Keratinocyte (primary cell): ENCODE results near the gene SCAPER. TPM values are rescaled to one million over a fixed set of nuclear protein-coding genes. Genes with fewer than 3 reads are reported as not detected.

Source experiments
- DNase-seq: peaks from one replicate; pipeline ENCODE4 v3.0.0-alpha.2; 2011; ENCODE audit warnings: low read depth, missing footprints, low spot score
- FAIRE-seq: peaks from 2 replicates; lab custom pipeline; 2011; peaks lifted over from hg19 to GRCh38; lab: Jason Lieb, UNC
- H2AFZ ChIP-seq: 2 replicates; pipeline ENCODE4 v1.6.0; 2012; ENCODE audit warnings: low read length, control low read depth, inconsistent platforms; ENCODE audit not compliant: control insufficient read depth
- H3K27ac ChIP-seq: 2 replicates; pipeline ENCODE4 v1.5.1; 2011; ENCODE audit warnings: low read length; ENCODE audit not compliant: control insufficient read depth, insufficient read depth
- H3K27me3 ChIP-seq: 3 replicates; pipeline ENCODE4 v1.6.0; 2011; ENCODE audit warnings: low read length; ENCODE audit not compliant: control insufficient read depth, insufficient read depth; ENCODE audit errors: extremely low read depth
- H3K36me3 ChIP-seq, 2 experiments: 2 replicates in 1 of 2; 3 replicates in 1 of 2; pipeline ENCODE4 v1.5.1; 2011; ENCODE audit warnings: low read length in 2 of 2, mild to moderate bottlenecking in 1 of 2; ENCODE audit not compliant: control insufficient read depth in 2 of 2, insufficient read depth in 2 of 2; ENCODE audit errors: extremely low read depth in 1 of 2
- H3K4me1 ChIP-seq: 3 replicates; pipeline ENCODE4 v1.5.1; 2011; ENCODE audit warnings: low read length; ENCODE audit not compliant: control insufficient read depth, insufficient read depth; ENCODE audit errors: extremely low read depth
- H3K4me2 ChIP-seq: 3 replicates; pipeline ENCODE4 v1.6.0; 2011; ENCODE audit warnings: low read depth, low read length; ENCODE audit not compliant: control insufficient read depth, insufficient read depth; ENCODE audit errors: extremely low read depth
- H3K4me3 ChIP-seq, 3 experiments: fragments of 200-600 bp in 1 of 3; sonication (generic) in 1 of 3; 2 replicates in 2 of 3; 3 replicates in 1 of 3; pipeline ENCODE4 v1.5.1; 2011 to 2016; ENCODE audit warnings: low read length in 3 of 3, mild to moderate bottlenecking in 3 of 3, control low read depth in 2 of 3, inconsistent platforms in 1 of 3, low read depth in 1 of 3, mixed read lengths in 1 of 3, mixed run types in 1 of 3, moderate library complexity in 1 of 3; ENCODE audit not compliant: control insufficient read depth in 2 of 3, insufficient read depth in 2 of 3; ENCODE audit errors: extremely low read depth in 1 of 3
- H3K79me2 ChIP-seq: 2 replicates; pipeline ENCODE4 v1.6.0; 2012; ENCODE audit warnings: low read length; ENCODE audit not compliant: control insufficient read depth, insufficient read depth
- H3K9ac ChIP-seq: 3 replicates; pipeline ENCODE4 v1.6.0; 2011; ENCODE audit warnings: low read length; ENCODE audit not compliant: control insufficient read depth, insufficient read depth; ENCODE audit errors: extremely low read depth
- H3K9me1 ChIP-seq: 3 replicates; pipeline ENCODE4 v1.6.0; 2011; ENCODE audit warnings: low read length; ENCODE audit not compliant: control insufficient read depth, insufficient read depth; ENCODE audit errors: extremely low read depth
- H3K9me3 ChIP-seq: 2 replicates; pipeline ENCODE4 v1.5.1; 2012; ENCODE audit warnings: low read depth, low read length; ENCODE audit not compliant: control insufficient read depth
- H4K20me1 ChIP-seq: 3 replicates; pipeline ENCODE4 v1.6.0; 2011; ENCODE audit warnings: low read length; ENCODE audit not compliant: control insufficient read depth, insufficient read depth; ENCODE audit errors: extremely low read depth
- EZH2 ChIP-seq: IDR thresholded peaks from one replicate; pipeline ENCODE4 v1.6.1; 2012; ENCODE audit warnings: inconsistent platforms, mild to moderate bottlenecking, low read length, moderate library complexity
- dilution Hi-C: fragments of 300-500 bp; cut with MboI; formaldehyde crosslinking; loops from one replicate; pipeline ENCODE4 v1.7.0; 2020; ENCODE audit warnings: low sequenced_read_pairs; ENCODE audit not compliant: extremely low pct_ligation_motif_present
- polyA plus RNA-seq, 5 experiments: library from polyadenylated mRNA; depleted of rRNA in 3 of 5; stranded (reverse) in 3 of 5; stranded (forward) in 1 of 5; unstranded in 1 of 5; fragments of >200 nt; gene quantifications; 1 replicate in 1 of 5; 2 replicates in 3 of 5; 3 replicates in 1 of 5; pipeline versions ENCODE4 v1.2.1 to v1.2.3, GENCODE V29; 2011 to 2012; ENCODE audit warnings: missing spikeins in 2 of 5, low read depth in 1 of 5, low replicate concordance in 1 of 5
- TF ChIP-seq, protein P1 (sequence below), 3 experiments: IDR thresholded peaks in 1 of 3; conservative IDR thresholded peaks in 1 of 3; optimal IDR thresholded peaks in 1 of 3; 2 replicates in 2 of 3; 3 replicates in 1 of 3; pipeline versions ENCODE3 to v1.5.1; 2011; ENCODE audit warnings: low read length in 3 of 3, mild to moderate bottlenecking in 3 of 3, moderate library complexity in 2 of 3, control low read depth in 1 of 3, inconsistent platforms in 1 of 3; ENCODE audit not compliant: insufficient read depth in 2 of 3; ENCODE audit errors: extremely low read depth in 1 of 3

SCAPER gene
- polyA plus RNA-seq, 1 donor (not counting 4 experiments of a cell fraction or from before 2014, with no cell fraction given), result 5.2 TPM

DNA sequence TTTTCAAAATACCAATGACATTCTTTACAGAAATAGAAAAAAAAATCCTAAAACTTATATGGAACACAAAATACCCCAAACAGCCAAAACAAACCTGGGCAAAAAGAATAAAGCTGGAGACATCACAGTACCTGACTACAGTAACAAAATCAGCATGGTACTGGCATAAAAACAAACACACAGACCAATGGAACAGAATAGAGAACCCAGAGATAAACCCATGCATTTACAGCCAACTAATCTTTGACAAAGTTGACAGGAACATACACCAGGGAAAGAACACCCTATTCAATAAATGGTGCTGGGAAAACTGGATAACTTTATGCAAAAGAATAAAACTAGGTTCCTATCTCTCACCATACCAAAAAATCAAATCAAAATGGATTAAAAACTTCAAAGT is 36.4 kb downstream of the SCAPER start:
- Histone ChIP-seq H3K9me1 (no peaks in the 10 kb centered on the region), H3K4me2 (no peak overlapping the region), H3K4me1 (no peaks in the 10 kb centered on the region), H4K20me1 (no peaks in the 10 kb centered on the region), H3K27ac (no peak overlapping the region), H3K79me2 (no peaks in the 10 kb centered on the region), H3K4me3 (no peak overlapping the region), H2AFZ (no peak overlapping the region), H3K36me3 (no peaks in the 10 kb centered on the region), H3K9ac (no peak overlapping the region), H3K27me3 (no peaks in the 10 kb centered on the region), H3K9me3 (no peaks in the 10 kb centered on the region)
- FAIRE-seq (no peak), DNase-seq (no peak)
- no peak for TF ChIP-seq EZH2
- dilution Hi-C loops, result no loop called here

DNA sequence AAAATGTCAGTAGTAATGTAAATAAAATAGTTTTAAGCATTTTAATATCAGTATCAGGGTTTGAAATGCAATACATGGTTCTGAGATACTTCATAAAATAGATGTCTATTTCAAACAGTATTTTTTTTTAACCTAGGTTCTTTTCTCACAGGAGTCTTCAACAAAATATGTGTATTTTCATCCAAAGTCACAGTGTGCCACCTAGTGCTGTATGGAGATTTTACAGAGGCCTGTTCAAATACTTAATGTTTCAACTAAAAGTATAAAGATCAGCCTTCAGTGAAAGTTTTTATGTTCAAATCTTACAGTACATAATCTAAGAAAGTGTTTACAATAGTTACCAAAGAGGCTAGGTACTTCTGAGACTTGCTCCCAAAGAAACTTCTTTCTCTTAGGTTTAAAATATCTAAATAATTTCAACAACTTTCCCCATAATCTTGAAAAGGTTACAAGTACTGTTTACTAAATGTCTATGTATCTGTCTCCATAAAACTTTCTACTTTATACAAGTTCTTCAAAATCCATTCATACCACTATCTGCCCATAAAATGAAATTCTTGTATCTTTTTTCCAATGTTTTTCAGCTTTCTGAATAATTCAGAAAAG is 38.3 kb downstream of the SCAPER start:
- Histone ChIP-seq H3K4me3 (no peak overlapping the region), H4K20me1 (no peaks in the 10 kb centered on the region), H3K9ac (no peak overlapping the region), H3K9me1 (no peaks in the 10 kb centered on the region), H3K27me3 (no peaks in the 10 kb centered on the region), H3K4me2 (no peak overlapping the region), H3K4me1 (no peaks in the 10 kb centered on the region), H3K79me2 (no peaks in the 10 kb centered on the region), H3K27ac (no peak overlapping the region), H3K9me3 (no peaks in the 10 kb centered on the region), H3K36me3 (no peaks in the 10 kb centered on the region), H2AFZ (no peak overlapping the region)
- TF ChIP-seq, protein P1, sequence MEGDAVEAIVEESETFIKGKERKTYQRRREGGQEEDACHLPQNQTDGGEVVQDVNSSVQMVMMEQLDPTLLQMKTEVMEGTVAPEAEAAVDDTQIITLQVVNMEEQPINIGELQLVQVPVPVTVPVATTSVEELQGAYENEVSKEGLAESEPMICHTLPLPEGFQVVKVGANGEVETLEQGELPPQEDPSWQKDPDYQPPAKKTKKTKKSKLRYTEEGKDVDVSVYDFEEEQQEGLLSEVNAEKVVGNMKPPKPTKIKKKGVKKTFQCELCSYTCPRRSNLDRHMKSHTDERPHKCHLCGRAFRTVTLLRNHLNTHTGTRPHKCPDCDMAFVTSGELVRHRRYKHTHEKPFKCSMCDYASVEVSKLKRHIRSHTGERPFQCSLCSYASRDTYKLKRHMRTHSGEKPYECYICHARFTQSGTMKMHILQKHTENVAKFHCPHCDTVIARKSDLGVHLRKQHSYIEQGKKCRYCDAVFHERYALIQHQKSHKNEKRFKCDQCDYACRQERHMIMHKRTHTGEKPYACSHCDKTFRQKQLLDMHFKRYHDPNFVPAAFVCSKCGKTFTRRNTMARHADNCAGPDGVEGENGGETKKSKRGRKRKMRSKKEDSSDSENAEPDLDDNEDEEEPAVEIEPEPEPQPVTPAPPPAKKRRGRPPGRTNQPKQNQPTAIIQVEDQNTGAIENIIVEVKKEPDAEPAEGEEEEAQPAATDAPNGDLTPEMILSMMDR (optimal IDR thresholded peaks at IDR 0.05 in 1 of 3, IDR thresholded peaks at IDR 0.05 in 1 of 3, conservative IDR thresholded peaks at IDR 0.05 in 1 of 3; ENCODE audit: extremely low read depth in 1 of 3, insufficient read depth in 2 of 3, low read length in 3 of 3), result peak in 2 of 3 experiments; percentile 23 to 39
- no peak for TF ChIP-seq EZH2
- FAIRE-seq (no peak), DNase-seq (no peak)
- dilution Hi-C loops, result no loop called here

DNA sequence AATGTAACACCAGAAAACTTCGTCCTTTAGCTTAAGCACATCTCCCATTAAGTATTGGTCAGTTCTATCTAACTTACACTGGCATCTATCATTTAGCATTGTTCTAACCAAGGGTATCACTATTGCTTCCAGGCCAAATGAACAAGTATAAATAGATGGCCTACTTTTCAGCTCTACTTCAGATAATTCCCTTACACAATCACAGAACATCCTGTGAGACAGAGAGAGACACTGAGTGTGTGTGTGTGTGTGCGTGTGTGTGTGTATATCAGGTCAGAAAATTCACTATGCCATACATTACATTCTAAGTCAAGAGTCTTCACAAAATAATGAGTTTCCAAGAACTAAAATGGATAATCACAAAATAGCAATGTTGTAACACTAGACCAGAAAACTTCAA is 39.1 kb downstream of the SCAPER start:
- H4K20me1 ChIP-seq, result no peaks in the 10 kb centered on the region
- H3K36me3 ChIP-seq, result no peaks in the 10 kb centered on the region
- H3K9me1 ChIP-seq, result no peaks in the 10 kb centered on the region
- H3K4me2 ChIP-seq, result no peak overlapping the region
- no peak for DNase-seq
- no peak overlapping the region for H3K4me3 ChIP-seq
- no peaks in the 10 kb centered on the region for H3K79me2 ChIP-seq
- no peak overlapping the region for H3K27ac ChIP-seq
- H2AFZ ChIP-seq, result no peak overlapping the region
- H3K9ac ChIP-seq, result no peak overlapping the region
- no peaks in the 10 kb centered on the region for H3K9me3 ChIP-seq
- TF ChIP-seq, protein P1 (optimal IDR thresholded peaks at IDR 0.05 in 1 of 3, IDR thresholded peaks at IDR 0.05 in 1 of 3, conservative IDR thresholded peaks at IDR 0.05 in 1 of 3; ENCODE audit: extremely low read depth in 1 of 3, insufficient read depth in 2 of 3, low read length in 3 of 3), result no peak
- TF ChIP-seq EZH2, result no peak
- H3K27me3 ChIP-seq, result no peaks in the 10 kb centered on the region
- dilution Hi-C loops, result no loop called here
- no peaks in the 10 kb centered on the region for H3K4me1 ChIP-seq
- no peak for FAIRE-seq
